GM21447 (cell line): ENCODE data around the gene SLC35B2.

Source experiments
- ATAC-seq: cut with Tn5 transposase; IDR thresholded peaks from one replicate; pipeline ENCODE4 v1.9.1; 2021; ENCODE audit not compliant: unreplicated experiment

Gene SLC35B2

DNA sequence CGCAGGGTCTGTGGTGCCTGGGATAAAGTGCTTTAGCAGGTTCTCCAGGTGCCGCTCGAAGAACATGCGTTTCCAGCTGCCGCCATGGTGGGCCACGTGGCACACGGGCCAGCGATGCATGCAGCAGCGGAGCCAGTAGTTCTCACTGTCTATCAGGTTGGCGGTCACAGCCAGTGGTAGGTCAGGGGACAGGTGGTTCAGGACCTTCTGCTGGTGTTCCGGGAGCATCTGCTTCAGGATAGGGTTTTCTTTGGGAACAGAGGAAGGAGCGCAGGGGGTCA lies 28.9 kb upstream of the SLC35B2 start:
- ATAC-seq = no peak

DNA sequence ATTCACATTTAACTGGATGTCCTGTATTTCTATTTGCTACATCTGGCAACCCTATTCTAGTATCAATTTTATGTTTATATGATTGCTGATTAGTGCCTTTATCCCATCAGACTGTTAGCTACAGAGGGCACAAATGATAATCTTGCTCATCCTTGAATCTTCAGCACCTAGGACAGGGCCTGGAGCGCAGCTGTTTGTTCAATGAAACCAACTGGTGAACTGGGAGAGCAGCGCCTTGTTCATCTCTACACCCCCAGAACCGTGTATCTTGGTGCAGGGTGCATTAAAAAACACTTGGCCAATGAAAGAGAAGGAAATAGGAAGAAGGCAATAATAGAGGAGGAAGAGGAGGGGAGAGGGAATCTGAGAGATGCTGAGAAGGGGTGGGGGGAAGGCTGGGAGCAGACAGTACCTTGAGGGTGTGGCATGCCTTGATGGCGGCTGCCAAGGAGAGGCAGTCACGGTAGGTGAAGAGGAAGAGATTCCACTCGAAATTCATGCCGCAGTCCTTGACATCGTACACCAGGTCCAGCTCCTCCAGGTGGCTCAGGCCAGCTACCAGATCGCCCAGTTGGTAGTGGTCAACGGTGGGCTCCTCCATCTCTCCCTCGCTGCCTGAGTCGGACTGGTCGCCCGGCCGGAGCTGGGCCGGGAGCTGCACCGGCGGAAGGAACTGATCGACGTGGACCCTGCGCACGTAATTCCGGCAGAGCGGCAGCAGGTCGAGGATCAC lies 28.4 kb upstream of the SLC35B2 start:
- ATAC-seq = no peak

DNA sequence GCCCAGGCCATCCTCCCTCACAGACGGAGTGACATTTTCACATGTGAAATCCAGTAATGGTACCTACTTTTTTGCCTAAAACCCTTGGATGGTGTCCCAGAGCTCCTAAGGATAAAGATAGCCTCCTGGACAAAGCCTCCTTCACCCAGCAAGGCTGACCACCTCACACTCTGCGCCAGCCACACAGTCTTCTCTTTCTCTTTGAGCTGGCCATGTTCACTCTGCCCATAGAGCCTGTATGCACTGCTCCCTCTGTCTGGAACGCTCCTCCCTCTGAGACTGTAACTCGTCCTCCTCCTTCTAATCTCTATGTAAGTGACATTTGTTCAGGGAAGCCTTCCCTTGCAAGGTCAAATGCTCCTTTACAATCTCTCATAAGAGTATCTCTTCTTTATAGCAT lies 27.5 kb upstream of the SLC35B2 start:
- no peak for ATAC-seq

DNA sequence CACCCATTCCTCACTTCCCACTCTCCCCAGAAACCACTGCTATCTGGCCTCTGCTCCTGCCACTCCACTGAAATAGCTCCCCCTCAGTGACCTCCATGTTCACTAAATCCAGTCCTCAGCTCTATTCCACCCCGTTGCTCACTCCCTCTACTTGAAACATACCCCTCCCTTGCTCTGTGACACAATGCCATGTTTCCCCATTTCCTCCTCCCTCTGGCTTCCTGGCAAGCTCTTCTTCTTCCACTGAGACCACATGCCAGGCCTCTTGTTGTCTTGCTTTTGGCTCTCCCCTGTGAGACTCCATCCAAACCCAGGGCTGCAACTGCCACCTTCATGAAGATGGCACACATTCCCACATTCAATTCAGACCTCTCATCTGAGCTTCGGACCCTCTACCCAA lies 26.8 kb upstream of the SLC35B2 start:
- no peak for ATAC-seq

DNA sequence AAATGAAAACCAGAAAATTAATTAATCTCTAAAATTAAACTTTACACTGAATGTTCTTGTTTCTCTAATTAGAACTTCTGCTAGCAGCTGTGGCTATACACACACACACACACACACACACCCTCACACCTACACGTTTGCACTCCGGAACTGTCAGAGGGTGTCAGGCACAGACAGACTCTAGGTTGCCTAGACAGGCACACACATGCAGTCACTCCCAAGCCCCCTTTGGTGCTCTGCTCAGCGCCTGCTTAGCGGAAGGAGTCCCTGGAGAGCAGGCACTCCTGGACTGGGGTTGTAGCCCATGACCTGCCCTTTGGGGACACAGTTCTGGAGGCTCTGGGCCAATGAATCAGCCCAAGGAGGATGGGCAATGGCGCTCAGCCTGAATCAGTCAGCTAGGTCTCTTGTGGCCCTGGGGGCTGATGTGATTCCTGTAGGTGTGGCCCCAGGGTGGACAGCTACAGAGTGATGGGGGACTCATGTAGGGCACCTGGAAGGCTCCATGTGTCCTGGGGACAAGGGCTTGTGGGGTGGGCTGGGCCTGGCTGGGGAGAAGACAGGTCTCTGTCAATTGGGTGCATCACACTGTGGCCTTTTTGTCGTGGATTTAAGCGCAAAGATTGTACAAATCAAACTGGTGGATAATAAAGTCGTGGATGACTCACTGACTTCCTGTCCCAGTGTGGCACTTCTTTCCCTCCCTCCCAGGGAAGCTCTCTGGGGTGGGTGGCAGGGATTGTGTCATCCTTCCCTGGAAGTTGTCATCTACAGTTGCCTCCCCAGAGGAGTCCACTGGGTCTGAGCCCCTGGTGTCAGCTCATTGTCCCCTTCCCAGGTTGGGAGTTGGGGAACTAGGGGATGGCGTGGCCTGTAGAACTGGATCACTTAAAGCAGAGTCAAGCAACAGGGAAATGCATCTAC lies 21.7 kb upstream of the SLC35B2 start:
- no peak for ATAC-seq

DNA sequence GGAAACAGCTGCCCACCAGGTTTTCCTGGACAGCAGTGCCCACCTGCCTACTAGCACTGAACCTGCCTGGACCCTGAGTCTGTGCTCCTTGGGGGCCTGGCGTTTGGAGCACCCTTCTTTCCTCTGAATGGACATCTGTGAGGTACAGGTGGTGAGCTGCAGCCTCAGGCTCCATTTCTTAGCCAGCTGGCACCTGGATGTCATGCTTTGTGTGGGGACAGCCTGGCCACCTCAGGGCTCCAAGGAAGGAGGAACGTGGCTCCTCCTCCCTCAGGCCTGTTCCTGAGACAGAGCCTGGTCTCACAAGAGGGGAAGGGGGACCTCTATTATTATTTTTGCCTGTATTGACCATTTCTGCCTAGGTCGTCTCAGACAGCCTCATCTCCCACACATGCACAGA lies 21.0 kb upstream of the SLC35B2 start:
- ATAC-seq = no peak

DNA sequence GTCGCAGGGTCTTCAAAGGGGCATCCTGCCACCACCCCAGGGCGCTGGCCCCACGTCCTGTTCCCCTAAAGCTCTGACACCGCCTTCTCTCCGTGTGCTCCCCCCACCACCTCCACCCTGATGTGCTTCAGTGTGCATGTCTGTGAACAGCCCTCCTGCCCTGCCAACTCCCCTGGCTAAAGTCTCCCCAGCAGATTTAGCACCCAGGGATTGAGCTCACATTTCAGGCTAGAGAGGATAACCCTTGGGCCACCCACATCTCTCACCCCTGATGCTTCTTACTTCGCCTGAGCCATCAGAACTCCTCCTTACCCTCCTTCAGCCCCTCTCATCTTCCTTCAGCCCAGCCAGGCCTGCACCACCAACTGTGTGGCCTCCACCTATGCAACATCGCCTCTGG lies 20.4 kb upstream of the SLC35B2 start:
- ATAC-seq = no peak

DNA sequence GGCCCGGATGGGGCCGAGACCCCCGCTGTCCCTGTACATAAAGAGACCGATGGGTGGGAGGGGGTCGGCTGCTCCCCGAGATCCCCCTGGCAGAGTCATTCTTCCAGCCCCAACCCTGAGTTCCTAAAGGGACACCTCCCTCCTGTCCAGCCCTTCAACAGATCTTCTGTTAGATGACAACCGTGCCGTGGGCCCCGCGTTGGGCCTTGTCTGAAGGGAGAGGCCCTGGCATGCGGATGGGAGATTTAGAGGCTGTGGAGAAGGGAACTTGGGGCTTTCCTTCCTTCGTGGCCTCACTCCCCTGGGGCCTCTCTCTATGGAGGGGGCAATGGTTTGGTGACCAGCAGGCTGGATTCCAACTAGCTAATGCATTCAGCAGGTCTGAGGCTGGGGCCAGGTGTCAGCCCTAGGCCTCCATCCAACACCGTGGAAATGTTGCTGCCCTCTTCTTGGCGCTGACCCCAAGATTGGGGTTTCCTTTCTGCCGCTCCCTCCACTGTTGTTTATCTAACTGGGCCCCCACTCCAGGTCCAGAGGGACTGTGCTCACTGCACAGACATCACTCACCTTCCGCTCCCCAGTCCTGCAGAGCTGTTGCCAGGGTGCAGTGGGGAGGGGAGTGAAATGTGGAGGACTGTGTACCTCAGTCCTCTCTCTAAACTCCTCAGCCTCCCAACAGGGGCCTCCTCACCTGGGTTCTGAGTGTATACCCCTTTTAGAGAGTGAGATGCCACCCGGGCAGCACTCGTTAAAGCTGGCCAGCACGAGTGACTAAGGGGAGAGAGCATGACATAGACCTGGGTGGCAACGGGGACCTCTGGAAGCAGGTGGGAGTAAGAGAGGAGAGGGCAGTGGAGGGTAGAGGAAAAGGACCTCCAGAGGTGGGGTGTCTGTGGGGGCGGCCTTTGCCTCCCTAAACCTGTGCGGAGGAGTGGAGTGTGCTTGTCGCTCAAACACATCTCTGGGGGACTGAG lies 19.6 kb upstream of the SLC35B2 start:
- ATAC-seq = no peak

DNA sequence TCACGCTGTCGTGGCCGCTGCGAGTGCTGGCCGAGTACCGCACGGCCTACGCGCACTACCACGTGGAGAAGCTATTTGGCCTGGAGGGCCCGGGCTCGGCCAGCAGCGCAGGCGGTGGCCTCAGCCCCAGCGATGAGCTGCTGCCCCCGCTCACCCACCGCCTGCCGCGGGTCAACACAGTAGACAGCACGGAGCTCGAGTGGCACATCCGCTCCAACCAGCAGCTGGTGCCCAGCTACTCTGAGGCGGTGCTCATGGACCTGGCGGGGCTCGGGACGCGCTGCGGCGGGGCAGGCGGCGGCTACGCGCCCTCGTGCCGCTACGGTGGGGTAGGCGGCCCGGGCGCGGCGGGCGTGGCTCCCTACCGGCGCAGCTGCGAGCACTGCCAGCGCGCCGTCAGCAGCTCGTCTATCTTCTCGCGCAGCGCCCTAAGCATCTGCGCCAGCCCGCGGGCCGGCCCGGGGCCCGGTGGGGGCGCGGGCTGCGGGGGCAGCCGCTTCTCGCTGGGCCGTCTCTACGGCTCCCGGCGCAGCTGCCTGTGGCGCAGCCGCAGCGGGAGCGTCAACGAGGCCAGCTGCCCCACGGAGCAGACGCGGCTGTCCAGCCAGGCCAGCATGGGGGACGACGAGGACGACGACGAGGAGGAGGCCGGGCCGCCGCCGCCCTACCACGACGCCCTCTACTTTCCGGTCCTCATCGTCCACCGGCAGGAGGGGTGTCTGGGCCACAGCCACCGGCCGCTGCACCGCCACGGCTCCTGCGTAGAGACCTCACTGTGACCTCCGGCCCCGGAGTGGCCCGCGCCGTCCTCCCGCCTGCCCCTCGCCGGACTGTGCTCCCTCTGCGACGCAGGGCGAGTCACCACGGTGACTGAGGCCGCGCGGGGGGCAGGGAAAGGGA lies 18.7 kb upstream of the SLC35B2 start:
- ATAC-seq = no peak

DNA sequence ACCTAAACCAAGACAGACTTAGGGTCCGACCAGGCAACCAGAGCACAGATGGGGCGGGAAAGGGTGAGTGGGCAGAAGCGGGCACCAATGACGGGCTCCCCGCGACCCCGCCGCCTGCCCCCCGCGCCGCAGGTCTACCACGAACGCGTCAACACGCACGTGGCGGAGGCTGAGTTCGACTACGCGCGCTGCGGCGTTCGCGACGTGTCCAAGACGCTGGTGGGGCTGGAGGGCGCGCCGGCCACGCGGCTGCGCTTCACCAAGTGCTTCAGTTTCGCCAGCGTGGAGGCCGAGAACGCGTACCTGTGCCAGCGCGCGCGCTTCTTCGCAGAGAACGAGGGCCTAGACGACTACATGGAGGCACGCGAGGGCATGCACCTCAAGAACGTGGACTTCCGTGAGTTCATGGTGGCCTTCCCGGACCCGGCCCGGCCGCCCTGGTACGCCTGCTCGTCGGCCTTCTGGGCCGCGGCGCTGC lies 18.0 kb upstream of the SLC35B2 start:
- ATAC-seq = no peak

DNA sequence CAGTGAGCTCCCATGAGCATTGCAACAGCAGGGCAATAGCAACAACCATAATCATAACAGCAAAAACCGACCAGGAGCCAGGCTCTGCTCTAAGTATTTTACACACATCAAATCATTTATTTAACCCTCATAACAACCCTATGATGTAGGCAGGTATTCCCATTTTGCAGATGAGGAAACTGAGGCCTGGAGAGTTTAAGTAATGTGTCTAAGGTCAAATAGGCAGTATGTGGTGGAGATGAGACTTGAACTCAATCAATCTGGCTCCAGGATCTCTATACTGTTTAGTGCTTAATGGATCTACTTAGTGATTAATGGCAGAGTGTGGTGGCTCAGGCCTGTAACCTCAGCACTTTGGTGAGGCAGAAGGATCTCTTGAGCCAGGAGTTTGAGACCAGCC lies 16.3 kb upstream of the SLC35B2 start:
- ATAC-seq = no peak

DNA sequence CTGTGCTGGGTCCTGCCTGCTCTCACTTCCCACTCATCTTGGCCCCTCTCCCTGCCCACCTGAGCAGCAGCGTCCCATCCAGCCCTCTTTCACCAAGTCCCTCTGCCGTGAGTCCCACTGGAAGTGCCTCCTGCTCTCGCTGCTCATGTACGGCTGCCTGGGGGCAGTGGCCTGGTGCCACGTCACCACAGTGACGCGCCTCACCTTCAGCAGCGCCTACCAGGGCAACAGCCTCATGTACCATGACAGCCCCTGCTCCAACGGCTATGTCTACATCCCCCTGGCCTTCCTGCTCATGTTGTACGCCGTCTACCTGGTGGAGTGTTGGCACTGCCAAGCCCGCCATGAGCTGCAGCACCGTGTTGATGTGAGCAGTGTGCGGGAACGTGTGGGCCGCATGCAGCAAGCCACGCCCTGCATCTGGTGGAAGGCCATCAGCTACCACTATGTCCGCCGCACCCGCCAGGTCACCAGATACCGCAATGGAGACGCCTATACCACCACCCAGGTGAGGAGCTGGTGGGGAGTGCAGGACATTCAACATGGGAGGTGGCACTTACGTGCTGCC lies 15.8 kb upstream of the SLC35B2 start:
- no peak for ATAC-seq

DNA sequence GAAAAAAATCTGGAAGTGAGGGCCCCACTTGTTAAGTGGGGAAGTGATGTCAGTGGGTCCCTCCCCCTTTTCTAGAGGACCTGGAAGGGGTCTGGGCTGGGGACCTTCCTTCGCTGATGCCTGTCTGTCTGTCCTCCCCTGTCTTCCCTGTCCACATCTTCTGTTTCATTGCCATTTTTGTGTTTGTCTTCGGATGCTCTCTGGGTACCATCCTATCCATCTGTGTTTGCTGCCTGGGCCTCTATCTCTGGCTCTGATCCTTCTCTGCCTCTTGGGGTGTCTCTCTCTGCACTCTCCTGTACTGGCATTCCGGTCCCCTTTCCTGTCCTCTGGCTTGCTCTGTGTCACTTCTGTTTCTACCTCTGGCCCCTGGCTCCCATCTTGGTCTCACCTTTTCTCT lies 15.2 kb upstream of the SLC35B2 start:
- ATAC-seq = no peak

DNA sequence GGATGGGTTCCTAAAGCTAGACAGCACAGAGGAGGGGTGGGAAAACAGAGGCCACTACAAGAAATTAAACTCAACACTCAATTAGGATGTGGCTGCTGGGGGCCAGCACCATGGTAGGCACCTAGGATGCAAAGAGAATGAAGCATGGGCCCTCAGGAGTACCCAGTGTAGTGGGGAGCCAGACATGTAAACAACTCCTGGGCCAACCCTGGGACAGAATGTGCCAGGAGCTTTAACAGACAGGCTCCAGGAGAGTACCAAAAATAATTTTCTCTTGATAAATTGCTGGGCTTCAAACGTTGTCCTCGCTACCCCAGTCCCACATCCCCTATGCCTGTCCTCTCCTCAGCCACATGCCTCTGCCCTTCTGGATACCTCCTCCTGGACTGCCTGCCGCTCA lies 14.6 kb upstream of the SLC35B2 start:
- no peak for ATAC-seq

DNA sequence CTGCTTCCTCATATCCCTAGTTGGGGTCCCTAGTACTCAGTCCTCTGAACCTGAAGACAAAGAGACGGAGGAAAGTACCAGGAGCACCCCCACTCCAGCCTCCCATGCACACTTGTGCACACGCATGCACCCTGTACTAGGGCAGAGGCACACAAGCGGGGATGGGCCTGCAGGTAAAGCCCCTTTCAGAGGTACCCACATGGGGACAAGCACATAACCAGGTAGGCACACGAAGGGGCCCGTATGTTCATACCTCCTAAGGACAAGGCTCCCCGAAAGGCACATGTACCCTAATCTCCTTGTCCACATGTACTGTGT lies 14.0 kb upstream of the SLC35B2 start:
- ATAC-seq = no peak

DNA sequence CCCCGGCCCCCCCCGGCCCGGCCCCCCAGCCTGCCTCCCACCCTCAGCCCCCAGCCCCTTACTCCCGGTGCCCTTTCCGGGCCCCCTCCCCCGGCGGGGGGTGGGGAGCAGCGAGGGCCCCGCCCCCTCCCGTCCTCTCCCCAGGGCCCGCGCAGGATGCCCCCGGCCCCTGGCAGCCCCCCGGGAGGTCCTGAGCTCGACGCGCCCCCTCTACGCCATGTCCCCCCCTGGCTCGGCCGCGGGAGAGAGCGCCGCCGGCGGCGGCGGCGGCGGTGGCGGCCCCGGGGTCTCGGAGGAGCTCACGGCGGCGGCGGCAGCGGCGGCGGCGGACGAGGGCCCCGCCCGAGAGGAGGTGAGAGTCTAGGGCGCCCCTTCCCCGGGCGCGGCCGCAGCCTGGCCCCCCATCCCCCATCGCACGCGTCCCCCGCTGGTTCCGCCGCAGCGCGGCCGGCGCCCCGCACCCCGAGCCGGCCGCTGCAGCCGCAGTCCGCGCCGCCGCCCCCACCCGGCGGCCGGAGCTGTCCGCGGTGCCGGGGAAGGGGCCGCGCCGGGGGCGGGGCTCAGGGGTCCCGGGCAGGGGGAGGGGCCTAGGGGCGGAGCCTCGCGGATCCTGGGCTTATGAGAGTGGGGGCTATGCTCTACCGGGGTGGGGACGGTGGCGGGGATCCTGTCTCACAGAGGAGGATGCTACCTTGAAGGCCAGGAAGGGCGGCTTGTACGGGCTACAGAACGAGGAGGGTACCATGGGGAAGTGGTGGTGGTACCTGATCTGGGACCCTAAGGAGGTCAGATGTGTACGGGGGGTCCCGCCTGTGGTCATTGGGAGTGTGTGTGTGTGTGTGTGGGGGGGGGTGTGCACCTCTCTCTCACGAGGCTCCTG lies 13.4 kb upstream of the SLC35B2 start:
- ATAC-seq = no peak

DNA sequence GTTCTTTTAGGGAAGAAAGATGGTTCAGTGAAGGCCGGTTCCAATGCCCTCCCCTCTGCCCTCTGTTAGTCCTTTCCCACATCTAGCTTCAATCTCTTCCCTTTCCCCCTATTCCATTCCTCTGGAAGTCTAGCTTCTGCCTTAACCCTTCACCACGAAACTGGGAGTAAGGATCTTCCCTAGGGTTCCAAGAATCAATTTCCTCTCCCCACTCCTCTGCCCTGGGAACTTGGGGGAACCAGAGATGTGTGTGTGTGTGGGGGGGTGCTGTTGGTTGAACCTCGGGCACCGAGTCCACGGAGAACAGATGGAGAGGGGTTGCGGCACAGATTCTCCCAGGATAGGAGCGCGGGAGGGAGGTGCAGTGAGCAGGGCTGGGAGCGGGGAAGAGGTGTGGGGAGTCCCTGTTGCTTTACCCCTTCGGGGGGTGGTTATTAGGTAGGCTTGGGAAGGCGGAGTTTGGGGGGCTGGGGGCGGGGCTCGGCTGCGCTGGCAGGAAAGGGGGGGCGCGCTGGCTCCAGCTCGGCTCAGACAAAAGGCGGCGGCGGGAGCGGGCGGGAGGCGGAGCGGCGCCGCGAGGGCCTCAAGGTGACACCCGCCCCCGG lies 12.7 kb upstream of the SLC35B2 start, which contains the start of gene TMEM151B:
TSS of gene TMEM151B (plus strand) at position 530 of the 605 bp plus-strand sequence. CDS start 293 bp downstream, outside the sequence.
- ATAC-seq = no peak

DNA sequence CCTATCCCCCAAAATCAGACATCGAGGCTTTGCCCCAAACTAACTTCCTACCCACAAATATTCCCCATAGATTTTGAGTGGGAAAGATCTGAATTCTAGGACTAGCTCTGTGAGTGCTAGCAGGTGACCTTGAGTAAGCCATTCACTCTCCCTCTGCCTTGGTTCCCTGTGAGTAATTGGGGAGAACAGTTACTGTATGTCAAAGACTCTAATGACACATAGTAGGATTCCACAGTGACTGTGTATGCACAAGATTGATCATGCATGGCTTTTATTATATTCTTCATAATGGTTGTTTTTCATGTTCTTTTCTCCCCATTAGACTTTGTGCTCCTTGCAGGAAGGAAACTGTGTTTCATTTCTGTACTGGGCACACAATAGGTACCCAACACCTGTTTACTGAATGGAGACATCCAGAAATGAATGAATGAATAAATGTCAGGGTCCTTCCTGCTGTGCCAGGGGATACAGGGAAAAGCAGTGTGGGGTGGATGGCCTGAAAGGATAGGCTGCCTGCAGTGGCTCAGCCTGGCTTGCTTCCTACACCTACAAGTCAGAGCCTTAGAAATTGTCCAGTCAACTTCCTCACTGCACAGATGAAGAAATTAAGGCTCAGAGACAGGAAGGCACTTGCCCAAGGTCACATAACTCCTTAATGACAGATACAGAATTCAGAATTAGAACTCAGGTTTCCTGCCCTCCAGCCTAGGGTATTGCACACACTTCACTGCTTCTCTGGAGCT lies 12.0 kb upstream of the SLC35B2 start:
- ATAC-seq = no peak
